DOHH2 (cell line): Measurements from ENCODE around the gene GABRA5.

Experiments
- CTCF ChIP-seq: fragments of 200-600 bp; sonication (generic); IDR thresholded peaks from one replicate; pipeline ENCODE4 v1.5.1; 2014; ENCODE audit warnings: antibody characterized with exemption, mild to moderate bottlenecking, low read depth, low read length; ENCODE audit not compliant: poor library complexity, severe bottlenecking
- EZH2phosphoT487 ChIP-seq: fragments of 200-600 bp; sonication (generic); IDR thresholded peaks from 2 replicates; pipeline ENCODE4 v1.6.1; 2017; ENCODE audit warnings: borderline replicate concordance, mild to moderate bottlenecking, antibody characterized with exemption, low read length, moderate library complexity, mixed read lengths

GRCh38 chr15:26873846-26874245 lies 7.0 kb downstream of the GABRA5 start:
- TF ChIP-seq CTCF (no peak), EZH2phosphoT487 (no peak)
